HG03571 (cell line): Measurements from ENCODE around the gene PTMA.
"Not testable (repeated sequence)": the region's sequence is repeated elsewhere in the genome, so short reads cannot be mapped to it uniquely, and the experiment has no call there.

Source experiments
- ATAC-seq: cut with Tn5 transposase; IDR thresholded peaks from one replicate; pipeline ENCODE4 v1.9.1; 2021; ENCODE audit not compliant: unreplicated experiment

The PTMA gene

GRCh38 chr2:231707927-231708772, at the start of gene PTMA:
Gene PTMA (plus strand): TSS chr2:231708525. CDS start chr2:231708707, 182 bp downstream.
- peak; percentile 45 for ATAC-seq

- ATAC-seq, result not testable (repeated sequence)
These were observed 48.3 kb upstream of the PTMA start for GRCh38 chr2:231660073-231660472.

- ATAC-seq, result no peak
These were observed 47.5 kb upstream of the PTMA start for GRCh38 chr2:231660860-231661259.

GRCh38 chr2:231661422-231662027, 46.8 kb upstream of the PTMA start:
- no peak for ATAC-seq

- peak; percentile 62 for ATAC-seq
These were observed 46.1 kb upstream of the PTMA start for GRCh38 chr2:231662028-231662810.

- no peak for ATAC-seq
These were observed 45.4 kb upstream of the PTMA start for GRCh38 chr2:231662811-231663457.

GRCh38 chr2:231663458-231664212, 44.7 kb upstream of the PTMA start:
- no peak for ATAC-seq

- no peak for ATAC-seq
These were observed 43.6 kb upstream of the PTMA start for GRCh38 chr2:231664727-231665126.

- no peak for ATAC-seq
These were observed 42.8 kb upstream of the PTMA start for GRCh38 chr2:231665245-231666170.

GRCh38 chr2:231666171-231667095, 41.9 kb upstream of the PTMA start:
- ATAC-seq, result peak; percentile 54

GRCh38 chr2:231667096-231667427, 41.3 kb upstream of the PTMA start:
- no peak for ATAC-seq

GRCh38 chr2:231667496-231667895, 40.8 kb upstream of the PTMA start:
- ATAC-seq, result no peak

GRCh38 chr2:231668981-231669380, 39.3 kb upstream of the PTMA start:
- ATAC-seq, result no peak

- ATAC-seq, result peak; percentile 37
These were observed 36.9 kb upstream of the PTMA start for GRCh38 chr2:231671270-231672050.

- ATAC-seq, result peak; percentile 54
These were observed 35.5 kb upstream of the PTMA start for GRCh38 chr2:231672617-231673347.

GRCh38 chr2:231673348-231673770, 35.0 kb upstream of the PTMA start:
- no peak for ATAC-seq
